ENCODE results near the gene SCAF8.

Gene SCAF8

GRCh38 chr6:154852687-154853086, 119.5 kb downstream of the SCAF8 start:
- Histone ChIP-seq H3K36me3 (replicated peaks) (no peaks in the 10 kb centered on the region), H3K4me3 (ENCODE audit: low read depth, low read length) (no peak overlapping the region), H3K27me3 (replicated peaks) (no peaks in the 10 kb centered on the region), H3K27ac (no peak overlapping the region)
- in situ Hi-C loops (cut with HindIII; ENCODE audit: low pct_ligation_motif_present, low sequenced_read_pairs) = no loop called here
- no peak for DNase-seq
- no peak for TF ChIP-seq CTCF (IDR thresholded peaks at IDR 0.05; ENCODE audit: low read depth, low read length, missing control alignments)

GRCh38 chr6:154857529-154857928, 124.3 kb downstream of the SCAF8 start:
- in situ Hi-C loops (cut with HindIII; ENCODE audit: low pct_ligation_motif_present, low sequenced_read_pairs) = no loop called here
- TF ChIP-seq CTCF (IDR thresholded peaks at IDR 0.05; ENCODE audit: low read depth, low read length, missing control alignments) = no peak

GRCh38 chr6:154861825-154862224, 128.6 kb downstream of the SCAF8 start:
- no peak overlapping the region for H3K4me3 ChIP-seq (ENCODE audit: low read depth, low read length)
- no peak for TF ChIP-seq CTCF (IDR thresholded peaks at IDR 0.05; ENCODE audit: low read depth, low read length, missing control alignments)
- no peak overlapping the region for H3K27ac ChIP-seq
- no peak for DNase-seq
- in situ Hi-C loops (cut with HindIII; ENCODE audit: low pct_ligation_motif_present, low sequenced_read_pairs) = no loop called here
- no peaks in the 10 kb centered on the region for H3K27me3 ChIP-seq (replicated peaks)
- no peaks in the 10 kb centered on the region for H3K36me3 ChIP-seq (replicated peaks)

More at GRCh38 chr6:154857529-154857928, 124.3 kb downstream of the SCAF8 start:
- no peak for DNase-seq
- no peaks in the 10 kb centered on the region for H3K27me3 ChIP-seq (replicated peaks)
- no peaks in the 10 kb centered on the region for H3K36me3 ChIP-seq (replicated peaks)
- no peak overlapping the region for H3K27ac ChIP-seq
- no peak overlapping the region for H3K4me3 ChIP-seq (ENCODE audit: low read depth, low read length)

- in situ Hi-C loops (cut with HindIII; ENCODE audit: low pct_ligation_motif_present, low sequenced_read_pairs) = no loop called here
- H3K4me3 ChIP-seq (ENCODE audit: low read depth, low read length) = no peak overlapping the region
- H3K27me3 ChIP-seq (replicated peaks) = no peaks in the 10 kb centered on the region
- no peak overlapping the region for H3K27ac ChIP-seq
- TF ChIP-seq CTCF (IDR thresholded peaks at IDR 0.05; ENCODE audit: low read depth, low read length, missing control alignments) = no peak
- DNase-seq = no peak
- no peaks in the 10 kb centered on the region for H3K36me3 ChIP-seq (replicated peaks)
These were observed 129.3 kb downstream of the SCAF8 start for GRCh38 chr6:154862536-154862935.

- in situ Hi-C loops (cut with HindIII; ENCODE audit: low pct_ligation_motif_present, low sequenced_read_pairs) = no loop called here
- Histone ChIP-seq H3K27ac (no peak overlapping the region), H3K27me3 (replicated peaks) (no peaks in the 10 kb centered on the region), H3K36me3 (replicated peaks) (no peaks in the 10 kb centered on the region), H3K4me3 (ENCODE audit: low read depth, low read length) (no peak overlapping the region)
- no peak for TF ChIP-seq CTCF (IDR thresholded peaks at IDR 0.05; ENCODE audit: low read depth, low read length, missing control alignments)
- DNase-seq = no peak
These were observed 130.8 kb downstream of the SCAF8 start for GRCh38 chr6:154864066-154864430.

- peak; percentile 64 for DNase-seq
- no peaks in the 10 kb centered on the region for H3K27me3 ChIP-seq (replicated peaks)
- in situ Hi-C loops (cut with HindIII; ENCODE audit: low pct_ligation_motif_present, low sequenced_read_pairs) = no loop called here
- H3K27ac ChIP-seq = peak overlapping the region; percentile 73
- H3K36me3 ChIP-seq (replicated peaks) = no peaks in the 10 kb centered on the region
- no peak overlapping the region for H3K4me3 ChIP-seq (ENCODE audit: low read depth, low read length)
- TF ChIP-seq CTCF (IDR thresholded peaks at IDR 0.05; ENCODE audit: low read depth, low read length, missing control alignments) = no peak
These were observed 132.1 kb downstream of the SCAF8 start for GRCh38 chr6:154865291-154865690.

Data from brain microvascular endothelial cell (primary cell).